GM21423 (cell line): ENCODE data around the gene LRIT1.

Experiments
- ATAC-seq: cut with Tn5 transposase; IDR thresholded peaks from one replicate; pipeline ENCODE4 v1.9.1; 2021; ENCODE audit warnings: mild to moderate bottlenecking, moderate library complexity; ENCODE audit not compliant: unreplicated experiment

LRIT1 gene

GRCh38 chr10:84195044-84195830 lies 46.1 kb downstream of the LRIT1 start:
- ATAC-seq = peak; percentile 10

- ATAC-seq = peak; percentile 69
Measured at GRCh38 chr10:84194424-84195043, 46.8 kb downstream of the LRIT1 start, which contains the start of gene CDHR1. TSS of gene CDHR1 (plus strand) at chr10:84194537. CDS start at chr10:84194761, 224 bp downstream.

GRCh38 chr10:84193846-84194423 lies 47.4 kb downstream of the LRIT1 start:
- no peak for ATAC-seq

GRCh38 chr10:84193327-84193726 lies 48.0 kb downstream of the LRIT1 start:
- no peak for ATAC-seq

GRCh38 chr10:84191106-84191505 lies 50.2 kb downstream of the LRIT1 start:
- ATAC-seq = no peak

- no peak for ATAC-seq
Measured at GRCh38 chr10:84190621-84191020, 50.7 kb downstream of the LRIT1 start.

GRCh38 chr10:84188815-84189214 lies 52.5 kb downstream of the LRIT1 start:
- no peak for ATAC-seq

GRCh38 chr10:84185526-84186175 lies 55.7 kb downstream of the LRIT1 start:
- no peak for ATAC-seq

- no peak for ATAC-seq
Measured at GRCh38 chr10:84184517-84184916, 56.8 kb downstream of the LRIT1 start.

GRCh38 chr10:84181631-84182030 lies 59.7 kb downstream of the LRIT1 start:
- no peak for ATAC-seq
